Mucosa of rectum (tissue), 2 donors: ENCODE results near the gene PICALM.

Experiments
- H3K27ac ChIP-seq, 2 donors: one replicate each; pipeline ENCODE4 v1.7.0; 2013; ENCODE audit warnings: inconsistent platforms in 2 of 2, low read depth in 2 of 2, low read length in 2 of 2
- H3K27me3 ChIP-seq, 2 donors: one replicate each; pipeline ENCODE4 v1.7.0; 2013; ENCODE audit warnings: low read length in 2 of 2; ENCODE audit not compliant: control insufficient read depth in 2 of 2, insufficient read depth in 2 of 2
- H3K36me3 ChIP-seq, 2 donors: one replicate each; pipeline ENCODE4 v1.7.0; 2013; ENCODE audit warnings: low read length in 2 of 2; ENCODE audit not compliant: control insufficient read depth in 2 of 2, insufficient read depth in 2 of 2
- H3K4me1 ChIP-seq, 2 donors: one replicate each; pipeline ENCODE4 v1.7.0; 2013; ENCODE audit warnings: low read length in 2 of 2, mild to moderate bottlenecking in 1 of 2; ENCODE audit not compliant: control insufficient read depth in 2 of 2, insufficient read depth in 2 of 2
- H3K4me3 ChIP-seq, 2 donors: one replicate each; pipeline ENCODE4 v1.7.0; 2013; ENCODE audit warnings: low read length in 2 of 2
- H3K9ac ChIP-seq, 2 donors: one replicate each; pipeline ENCODE4 v1.7.0; 2013; ENCODE audit warnings: low read length in 2 of 2, low read depth in 1 of 2, mild to moderate bottlenecking in 1 of 2
- H3K9me3 ChIP-seq, 2 donors: one replicate each; pipeline ENCODE4 v1.7.0; 2013; ENCODE audit warnings: low read length in 2 of 2; ENCODE audit not compliant: control insufficient read depth in 2 of 2
- donor health status: healthy.
- donor health status: Normal muscosa, but diverticular disease.

Gene PICALM

DNA sequence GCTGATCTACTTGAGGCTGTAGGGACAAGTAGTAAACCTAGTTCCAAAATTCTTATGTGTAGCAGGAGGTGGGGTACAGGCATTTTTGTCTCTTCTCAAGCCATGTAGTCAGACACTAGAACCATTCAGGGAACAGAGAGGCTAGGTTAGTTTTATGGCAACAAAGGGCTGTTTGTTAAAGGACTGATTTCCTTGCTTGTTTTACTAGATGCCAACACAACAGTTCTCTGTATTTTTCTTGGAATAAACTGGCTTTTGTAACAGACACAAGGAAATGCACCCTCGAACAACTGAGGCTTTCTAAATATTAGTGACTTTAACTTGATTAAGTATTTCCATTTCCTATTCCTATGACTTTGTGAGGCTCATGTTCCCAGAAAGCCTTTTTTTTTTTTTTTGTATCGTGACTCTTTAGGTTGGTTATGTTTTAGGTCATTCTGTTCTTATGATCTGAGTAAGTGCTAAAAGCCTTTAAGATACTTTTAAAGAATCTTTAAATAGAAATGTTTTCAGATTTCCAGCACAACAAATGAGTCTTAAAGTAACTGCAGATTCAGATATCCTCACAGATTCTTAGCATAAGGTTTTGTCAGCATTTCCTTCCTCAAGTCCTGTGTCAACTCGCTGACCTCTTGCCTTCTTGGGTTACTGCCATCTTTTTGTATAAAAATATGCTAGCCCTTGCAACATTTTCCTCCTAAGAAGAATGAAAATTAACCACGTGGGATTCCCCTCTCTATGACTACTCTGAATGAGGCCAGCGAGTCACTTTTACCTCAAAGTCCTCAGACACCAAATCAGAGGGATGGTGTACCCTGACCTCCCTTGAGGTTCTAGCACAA is 121.2 kb downstream of the PICALM start:
- H3K9me3 ChIP-seq, result no peaks in the 10 kb centered on the region
- H3K9ac ChIP-seq, result peak overlapping the region in 1 of 2 donors; percentile 12

DNA sequence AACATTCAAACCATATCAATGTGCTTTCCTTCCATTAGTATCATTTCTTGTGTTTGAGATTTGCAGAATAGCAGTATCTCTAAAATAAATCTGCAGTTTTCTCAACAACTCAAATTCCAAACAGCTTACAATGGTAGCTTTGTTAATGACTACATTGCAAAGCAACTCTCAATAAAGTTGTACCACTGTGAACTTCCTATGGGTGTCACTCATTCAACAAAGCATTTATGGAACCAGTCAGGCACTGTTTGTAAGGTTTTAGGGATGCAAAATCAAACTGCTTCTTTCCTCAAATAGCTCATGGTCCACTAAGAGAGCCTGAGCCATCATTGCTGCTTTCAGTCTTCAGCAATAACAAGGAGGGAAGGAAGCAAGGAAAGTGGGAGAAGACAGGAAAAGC is 122.7 kb downstream of the PICALM start:
- no peak overlapping the region for H3K27ac ChIP-seq
- H3K27me3 ChIP-seq, result no peaks in the 10 kb centered on the region
- no peak overlapping the region for H3K4me3 ChIP-seq
- H3K36me3 ChIP-seq, result no peaks in the 10 kb centered on the region
- H3K4me1 ChIP-seq, result peaks cover 0 to 10% of the 10 kb centered on the region in 2 donors
- no peaks in the 10 kb centered on the region for H3K9me3 ChIP-seq
- no peak overlapping the region for H3K9ac ChIP-seq

More for the DNA sequence above, 121.2 kb downstream of the PICALM start:
- no peaks in the 10 kb centered on the region for H3K27me3 ChIP-seq
- H3K36me3 ChIP-seq, result no peaks in the 10 kb centered on the region
- H3K27ac ChIP-seq, result no peak overlapping the region
- no peak overlapping the region for H3K4me3 ChIP-seq
- H3K4me1 ChIP-seq, result peaks cover 0 to 10% of the 10 kb centered on the region in 2 donors

DNA sequence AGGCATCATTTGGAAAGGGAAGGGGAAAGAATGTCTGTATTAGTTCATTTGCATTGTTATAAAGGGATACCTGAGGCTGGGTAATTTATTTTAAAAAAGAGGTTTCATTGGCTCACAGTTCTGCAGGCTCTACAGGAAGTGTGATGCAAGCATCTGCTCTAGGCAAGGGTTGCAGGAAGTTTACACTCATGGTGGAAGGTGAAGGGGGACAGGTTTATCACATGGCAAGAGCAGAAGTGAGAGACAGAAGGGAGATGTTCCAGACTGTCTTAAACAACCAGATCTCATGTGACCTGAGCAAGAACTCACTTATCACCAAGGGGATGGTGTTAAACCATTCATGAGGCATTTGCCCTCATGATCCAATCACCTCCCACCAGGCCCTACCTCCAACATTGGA is 123.1 kb downstream of the PICALM start:
- Histone ChIP-seq H3K36me3 (no peaks in the 10 kb centered on the region), H3K9ac (no peak overlapping the region), H3K27me3 (no peaks in the 10 kb centered on the region), H3K4me3 (no peak overlapping the region), H3K27ac (no peak overlapping the region), H3K9me3 (no peaks in the 10 kb centered on the region), H3K4me1 (peaks cover 0 to 10% of the 10 kb centered on the region in 2 donors)

DNA sequence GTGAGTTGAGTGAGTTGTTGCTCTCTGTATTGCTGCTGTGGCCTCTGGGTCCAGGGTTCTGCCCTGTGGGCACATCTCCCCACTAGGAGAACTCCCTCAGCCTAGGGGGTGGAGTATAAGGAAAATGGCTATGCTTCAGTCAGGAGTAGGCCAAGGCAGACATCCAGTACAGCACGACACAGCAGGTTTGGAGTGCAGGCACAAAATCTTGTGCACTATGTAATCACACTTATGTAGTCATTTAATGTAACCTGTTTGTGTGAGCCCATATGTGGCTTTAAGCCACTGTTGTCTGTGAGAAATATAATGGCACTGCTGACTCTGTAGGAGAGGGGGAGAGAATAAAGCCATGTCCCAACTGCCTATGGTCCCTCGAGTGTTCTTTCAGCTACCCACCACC is 123.6 kb downstream of the PICALM start:
- Histone ChIP-seq H3K27me3 (no peaks in the 10 kb centered on the region), H3K27ac (no peak overlapping the region), H3K9me3 (no peaks in the 10 kb centered on the region), H3K9ac (no peak overlapping the region), H3K36me3 (no peaks in the 10 kb centered on the region), H3K4me1 (peaks cover 0 to 10% of the 10 kb centered on the region in 2 donors), H3K4me3 (no peak overlapping the region)

DNA sequence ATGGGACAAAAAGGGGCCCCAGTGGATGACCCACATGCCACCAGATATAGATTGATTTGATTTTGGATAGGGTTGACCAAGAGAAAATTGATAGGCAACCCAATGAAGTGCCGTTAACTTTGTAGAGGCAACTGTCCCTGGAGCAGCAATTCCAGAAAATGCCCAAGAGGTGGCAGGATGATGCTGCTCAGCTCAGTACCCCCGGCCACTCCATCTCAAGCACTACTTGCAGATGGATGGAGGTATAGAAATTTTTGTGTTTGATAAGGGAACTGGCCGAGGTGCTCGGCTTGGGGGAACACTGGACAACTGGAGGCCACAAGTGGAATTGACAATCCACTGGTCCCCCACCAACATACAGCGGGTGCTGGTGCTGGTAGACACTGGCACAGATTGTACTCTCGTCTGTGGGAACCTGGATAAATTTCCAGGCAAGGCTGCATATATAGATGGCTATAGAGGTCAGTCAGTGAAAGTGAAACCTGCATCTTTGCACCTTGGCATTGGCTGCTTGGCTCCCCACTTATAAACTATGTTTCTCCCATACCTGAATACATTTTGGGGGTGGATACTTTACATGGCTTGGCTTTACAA is 127.4 kb downstream of the PICALM start:
- Histone ChIP-seq H3K27me3 (no peaks in the 10 kb centered on the region), H3K36me3 (no peaks in the 10 kb centered on the region), H3K9me3 (no peaks in the 10 kb centered on the region), H3K27ac (no peak overlapping the region), H3K4me1 (peaks cover 0 to 2% of the 10 kb centered on the region in 2 donors), H3K9ac (no peak overlapping the region), H3K4me3 (no peak overlapping the region)

DNA sequence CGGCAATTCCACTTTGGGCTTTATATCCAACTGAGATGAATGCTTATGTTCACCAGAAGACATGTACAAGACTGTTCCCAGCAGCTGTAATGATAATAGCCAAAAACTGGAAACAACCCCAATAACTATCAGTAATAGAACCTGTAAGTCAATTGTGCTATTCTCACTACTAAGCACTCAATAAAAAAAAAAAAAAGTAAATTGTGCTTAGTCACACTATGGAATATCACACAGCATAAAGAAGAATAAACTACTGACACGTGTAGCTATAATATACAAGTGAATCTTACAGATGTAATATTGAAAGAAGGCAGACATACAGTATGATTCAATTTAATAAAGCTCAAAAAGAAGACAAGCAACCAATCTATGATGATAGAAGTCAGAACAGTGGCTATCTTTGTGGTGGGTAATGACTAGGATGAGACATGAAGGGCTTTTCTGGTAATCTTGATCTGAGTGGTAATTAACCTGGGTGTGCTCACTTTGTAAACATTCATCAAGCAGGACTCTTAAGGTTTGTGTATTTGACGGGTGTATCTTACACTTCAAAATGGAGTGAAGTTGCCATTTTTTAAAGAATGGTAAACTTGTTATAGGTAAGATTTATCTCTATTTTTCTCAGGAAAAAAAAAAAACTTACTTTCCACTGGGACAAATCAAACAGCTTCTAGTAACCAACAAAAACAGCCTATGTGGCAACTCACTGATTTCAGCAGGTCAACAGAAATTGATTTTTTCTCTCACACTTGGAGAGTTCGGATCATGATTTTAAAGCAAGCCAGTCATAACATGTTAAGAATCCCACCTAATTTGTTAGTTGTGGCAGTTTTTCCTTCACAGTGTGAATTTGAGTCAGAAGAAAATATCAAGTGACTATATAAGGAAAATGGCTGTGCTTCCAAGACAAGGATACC is 129.5 kb downstream of the PICALM start:
- Histone ChIP-seq H3K4me1 (peaks cover 0 to 2% of the 10 kb centered on the region in 2 donors), H3K9me3 (no peaks in the 10 kb centered on the region), H3K27me3 (no peaks in the 10 kb centered on the region), H3K36me3 (no peaks in the 10 kb centered on the region), H3K4me3 (no peak overlapping the region), H3K9ac (no peak overlapping the region), H3K27ac (no peak overlapping the region)

DNA sequence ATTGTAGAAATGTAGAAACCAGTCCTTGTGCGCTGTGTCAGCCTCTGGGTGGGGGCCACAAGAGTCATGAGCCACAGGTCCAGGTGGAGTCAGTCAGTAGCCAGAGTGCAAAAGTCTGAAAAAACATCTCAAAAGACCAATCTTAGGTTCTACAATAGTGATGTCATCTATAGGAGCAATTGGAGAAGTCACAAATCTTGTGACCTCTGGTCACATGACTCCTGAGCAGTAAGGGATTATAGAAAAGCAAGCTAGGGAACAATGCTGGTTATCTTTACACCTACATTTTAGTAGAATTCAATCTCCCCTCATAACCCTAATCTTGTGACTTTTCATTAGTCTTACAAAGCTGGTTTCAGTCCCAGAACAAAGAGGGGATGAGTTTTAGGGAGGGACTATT is 131.0 kb downstream of the PICALM start:
- no peak overlapping the region for H3K27ac ChIP-seq
- H3K27me3 ChIP-seq, result no peaks in the 10 kb centered on the region
- no peak overlapping the region for H3K9ac ChIP-seq
- no peak overlapping the region for H3K4me3 ChIP-seq
- H3K4me1 ChIP-seq, result peaks cover 0 to 2% of the 10 kb centered on the region in 2 donors
- no peaks in the 10 kb centered on the region for H3K9me3 ChIP-seq
- no peaks in the 10 kb centered on the region for H3K36me3 ChIP-seq

DNA sequence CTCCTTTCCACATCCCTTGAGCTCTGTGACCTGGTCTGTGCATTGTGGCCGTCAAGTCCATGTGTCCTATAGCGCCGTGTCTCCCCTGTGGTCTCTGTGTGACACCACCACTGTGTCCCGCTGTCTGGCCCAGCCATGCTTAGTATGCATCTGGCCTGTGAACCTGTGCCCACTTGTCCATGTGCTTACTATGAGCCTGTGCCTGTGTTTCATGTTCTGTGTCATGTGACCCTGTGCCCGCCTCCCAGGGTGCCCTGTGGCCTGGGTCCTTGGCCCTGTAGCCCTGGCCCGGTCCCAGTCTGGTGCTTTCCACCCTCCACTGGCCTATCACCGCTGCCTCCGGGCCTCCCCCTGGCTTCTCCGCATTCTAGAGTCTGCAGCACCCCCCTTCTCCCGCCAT is 133.1 kb downstream of the PICALM start:
- Histone ChIP-seq H3K36me3 (no peaks in the 10 kb centered on the region), H3K4me1 (peaks cover 0 to 2% of the 10 kb centered on the region in 2 donors)

DNA sequence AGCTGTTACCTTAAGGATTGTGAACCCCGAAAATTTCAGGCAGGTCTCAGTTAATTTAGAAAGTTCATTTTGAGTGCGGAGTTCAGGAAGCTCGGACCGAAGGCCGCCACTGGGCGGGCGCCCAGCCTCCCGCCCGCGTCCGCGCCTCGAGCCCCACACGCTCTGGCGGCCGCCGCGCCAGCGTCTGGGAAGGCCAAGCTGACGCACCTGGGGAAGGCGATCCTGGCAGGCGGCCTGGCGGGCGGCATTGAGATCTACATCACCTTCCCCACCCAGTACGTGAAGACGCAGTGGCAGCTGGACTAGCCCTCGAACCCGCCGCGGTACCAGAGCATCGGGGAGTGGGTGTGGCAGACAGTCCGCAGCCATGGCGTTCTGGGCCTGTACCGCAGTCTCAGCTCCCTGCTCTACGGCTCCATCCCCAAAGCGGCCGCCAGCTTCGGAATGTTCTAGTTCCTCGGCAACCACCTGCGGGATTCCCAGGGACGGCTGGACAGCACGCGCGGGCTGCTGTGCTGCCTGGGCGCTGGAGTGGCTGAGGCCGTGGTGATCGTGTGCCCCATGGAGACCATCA is 134.2 kb downstream of the PICALM start:
- Histone ChIP-seq H3K27me3 (no peaks in the 10 kb centered on the region), H3K36me3 (no peaks in the 10 kb centered on the region), H3K4me3 (no peak overlapping the region), H3K4me1 (peaks cover 0 to 2% of the 10 kb centered on the region in 2 donors), H3K9ac (no peak overlapping the region), H3K27ac (no peak overlapping the region), H3K9me3 (no peaks in the 10 kb centered on the region)

More for the DNA sequence above, 133.1 kb downstream of the PICALM start:
- H3K4me3 ChIP-seq, result no peak overlapping the region
- H3K27me3 ChIP-seq, result no peaks in the 10 kb centered on the region
- no peaks in the 10 kb centered on the region for H3K9me3 ChIP-seq
- H3K9ac ChIP-seq, result no peak overlapping the region
- no peak overlapping the region for H3K27ac ChIP-seq
